PC-9 (cell line): ENCODE measurements around the gene PURA. TPM values are rescaled to one million over a fixed set of nuclear protein-coding genes. Genes with fewer than 3 reads are reported as not detected.

Experiments
- BruUV-seq: library from RNA; stranded (reverse); fragments of 400-500 nt; replicated peaks from 2 replicates; lab custom pipeline; 2021; lab: Mats Ljungman, UMichigan
- CTCF ChIA-PET: fragments of 300-600 bp; sonication (Branson Sonifier 250); formaldehyde crosslinking; loops from one replicate; lab custom pipeline; 2022; ENCODE audit warnings: antibody characterized with exemption; lab: Charles Lee
- POLR2A ChIA-PET: fragments of 300-600 bp; sonication (Branson Sonifier 250); formaldehyde crosslinking; loops from one replicate; lab custom pipeline; 2022; ENCODE audit warnings: antibody characterized with exemption; ENCODE audit not compliant: unreplicated experiment; lab: Charles Lee
- DNase-seq, 2 experiments: peaks; one replicate each; pipeline versions ENCODE4 v3.0.0 to v3.0.0-alpha.2; 2015 to 2022; ENCODE audit warnings: mixed read lengths in 1 of 2
- H2AFZ ChIP-seq: fragments of 200-600 bp; sonication (generic); 2 replicates; pipeline ENCODE4 v1.8.1; 2017; ENCODE audit warnings: antibody characterized with exemption
- H3F3A ChIP-seq: fragments of 200-600 bp; sonication (generic); 2 replicates; pipeline ENCODE4 v1.8.1; 2017; ENCODE audit warnings: antibody characterized with exemption, mild to moderate bottlenecking, low read depth; ENCODE audit not compliant: insufficient read depth
- H3K27ac ChIP-seq: fragments of 200-600 bp; sonication (generic); 2 replicates; pipeline ENCODE4 v1.6.1; 2016; ENCODE audit warnings: mixed run types
- H3K27me3 ChIP-seq: fragments of 200-600 bp; sonication (generic); 2 replicates; pipeline ENCODE4 v1.6.1; 2016; ENCODE audit warnings: low read depth, mixed run types; ENCODE audit not compliant: insufficient read depth
- H3K36me3 ChIP-seq: fragments of 200-600 bp; sonication (generic); 2 replicates; pipeline ENCODE4 v1.6.1; 2016; ENCODE audit warnings: low read depth, mixed run types
- H3K4me1 ChIP-seq: fragments of 200-600 bp; sonication (generic); replicated peaks from 2 replicates; pipeline ENCODE4 v1.6.1; 2016; ENCODE audit warnings: mixed run types; ENCODE audit not compliant: insufficient read depth
- H3K4me2 ChIP-seq: fragments of 200-600 bp; sonication (generic); 2 replicates; pipeline ENCODE4 v1.6.1; 2017; ENCODE audit warnings: mixed run types
- H3K4me3 ChIP-seq: fragments of 200-600 bp; sonication (generic); 2 replicates; pipeline ENCODE4 v1.6.1; 2016; ENCODE audit warnings: mixed run types
- H3K79me2 ChIP-seq: fragments of 200-600 bp; sonication (generic); 2 replicates; pipeline ENCODE4 v1.6.1; 2017; ENCODE audit warnings: low read depth, mixed run types
- H3K9me2 ChIP-seq: fragments of 200-600 bp; sonication (generic); 2 replicates; pipeline ENCODE4 v1.8.1; 2017; ENCODE audit warnings: mild to moderate bottlenecking; ENCODE audit not compliant: insufficient read depth
- H3K9me3 ChIP-seq: fragments of 200-600 bp; sonication (generic); 2 replicates; pipeline ENCODE4 v1.8.1; 2016; ENCODE audit warnings: low read depth; ENCODE audit not compliant: insufficient read depth
- H4K20me1 ChIP-seq: fragments of 200-600 bp; sonication (generic); 2 replicates; pipeline ENCODE4 v1.8.1; 2017; ENCODE audit not compliant: insufficient read depth
- EZH2 ChIP-seq: fragments of 200-600 bp; sonication (generic); IDR thresholded peaks from 2 replicates; pipeline ENCODE4 v1.8.0; 2017; ENCODE audit warnings: antibody characterized with exemption, low read depth
- intact Hi-C: fragments of 100-400 bp; cut with micrococcal nuclease; formaldehyde crosslinking; loops from one replicate; pipeline ENCODE4 v1.10.0; 2022; ENCODE audit not compliant: unreplicated experiment
- total RNA-seq: library from RNA; stranded (reverse); gene quantifications from 2 replicates; pipeline ENCODE4 v1.2.3, GENCODE V29; 2021
- TF ChIP-seq, protein P1 (sequence below): fragments of 200-600 bp; sonication (generic); conservative IDR thresholded peaks from 2 replicates; pipeline ENCODE4 v1.6.1; 2017; ENCODE audit warnings: mixed run types, antibody characterized with exemption, mild to moderate bottlenecking, moderate library complexity

PURA gene
- total RNA-seq, 1 experiment from 2014 or later: 13.6 TPM

DNA sequence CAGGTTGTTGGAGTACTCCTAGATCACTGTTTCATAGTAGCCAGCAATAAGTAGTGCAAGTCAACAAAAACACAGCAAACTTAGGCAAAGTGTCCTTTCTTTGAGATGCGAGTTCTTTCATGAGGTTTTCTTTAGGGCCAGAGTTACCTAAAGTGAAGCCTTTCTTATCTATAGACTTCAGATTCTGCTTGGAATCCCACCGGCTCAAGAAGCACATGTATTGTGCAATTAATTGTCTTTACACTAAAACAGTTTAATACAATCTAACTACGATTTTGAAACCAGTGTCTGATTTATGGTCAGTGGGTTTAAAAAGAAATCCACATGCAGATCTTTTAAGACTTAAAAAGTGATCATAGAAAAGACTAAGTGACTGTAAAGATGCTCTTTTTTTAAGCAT, 3.6 kb downstream of the PURA start:
- BruUV-seq: no TSS peak
- Histone ChIP-seq H3K36me3 (no peaks in the 10 kb centered on the region), H3K27ac (no peak overlapping the region), H3K4me1 (peaks cover 33% of the 10 kb centered on the region), H3K27me3 (no peaks in the 10 kb centered on the region), H3K79me2 (peaks cover 69% of the 10 kb centered on the region), H3K4me2 (0 out of 2 replicates have a peak overlapping the region, but pooled peaks have one; percentile 94), H2AFZ (no peak overlapping the region), H3K9me2 (0 out of 2 replicates have a peak, but pooled peaks cover 3% of the 10 kb centered on the region), H3F3A (peaks cover 17% of the 10 kb centered on the region), H3K9me3 (no peaks in the 10 kb centered on the region), H4K20me1 (peaks cover 29% of the 10 kb centered on the region), H3K4me3 (no peak overlapping the region)
- TF ChIP-seq, protein P1, sequence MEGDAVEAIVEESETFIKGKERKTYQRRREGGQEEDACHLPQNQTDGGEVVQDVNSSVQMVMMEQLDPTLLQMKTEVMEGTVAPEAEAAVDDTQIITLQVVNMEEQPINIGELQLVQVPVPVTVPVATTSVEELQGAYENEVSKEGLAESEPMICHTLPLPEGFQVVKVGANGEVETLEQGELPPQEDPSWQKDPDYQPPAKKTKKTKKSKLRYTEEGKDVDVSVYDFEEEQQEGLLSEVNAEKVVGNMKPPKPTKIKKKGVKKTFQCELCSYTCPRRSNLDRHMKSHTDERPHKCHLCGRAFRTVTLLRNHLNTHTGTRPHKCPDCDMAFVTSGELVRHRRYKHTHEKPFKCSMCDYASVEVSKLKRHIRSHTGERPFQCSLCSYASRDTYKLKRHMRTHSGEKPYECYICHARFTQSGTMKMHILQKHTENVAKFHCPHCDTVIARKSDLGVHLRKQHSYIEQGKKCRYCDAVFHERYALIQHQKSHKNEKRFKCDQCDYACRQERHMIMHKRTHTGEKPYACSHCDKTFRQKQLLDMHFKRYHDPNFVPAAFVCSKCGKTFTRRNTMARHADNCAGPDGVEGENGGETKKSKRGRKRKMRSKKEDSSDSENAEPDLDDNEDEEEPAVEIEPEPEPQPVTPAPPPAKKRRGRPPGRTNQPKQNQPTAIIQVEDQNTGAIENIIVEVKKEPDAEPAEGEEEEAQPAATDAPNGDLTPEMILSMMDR: no peak
- no peak for TF ChIP-seq EZH2
- DNase-seq: no peak
- ChIA-PET CTCF (interaction anchor here (0.6 to 1.2 kb wide), 2 partner anchors 9 to 28 kb away, joined by 3 to 4 read pairs; no protein-coding TSS in a partner anchor), POLR2A (no interaction called here)
- intact Hi-C loops: no loop called here

DNA sequence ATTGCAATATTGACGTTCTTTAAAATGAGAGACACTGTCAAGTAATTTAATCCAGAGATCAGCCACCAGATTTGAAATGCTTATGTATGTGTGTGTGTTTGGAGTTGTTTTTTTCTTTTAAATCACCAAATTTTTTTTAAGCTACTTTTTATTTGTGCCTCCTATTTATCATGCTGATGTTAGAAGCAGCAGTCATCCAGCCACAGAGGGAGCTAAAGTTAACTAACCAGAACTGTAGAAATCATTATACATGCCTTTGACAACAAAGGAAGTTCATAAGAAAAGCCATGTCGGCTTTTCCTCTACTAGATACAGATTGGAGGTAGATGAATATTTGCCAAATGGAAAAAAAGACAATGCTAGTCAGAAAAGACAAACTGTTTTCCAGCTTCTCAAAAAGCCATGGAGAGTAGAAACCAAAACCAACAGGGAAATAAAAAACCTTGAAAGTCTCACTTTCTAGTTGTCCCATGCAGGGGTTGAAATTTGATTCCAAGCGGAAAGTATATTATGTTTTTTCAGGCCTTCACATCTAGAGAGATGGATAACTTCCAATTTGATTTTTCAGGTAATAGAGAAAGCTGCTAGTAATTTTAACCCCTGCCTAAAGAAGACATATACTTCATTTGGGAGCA, 4.5 kb downstream of the PURA start:
- intact Hi-C loops: no loop called here
- H3K79me2 ChIP-seq: peaks cover 64% of the 10 kb centered on the region
- H3K9me3 ChIP-seq: no peaks in the 10 kb centered on the region
- peaks cover 32% of the 10 kb centered on the region for H4K20me1 ChIP-seq
- H2AFZ ChIP-seq: no peak overlapping the region
- no peak for DNase-seq
- ChIA-PET CTCF (interaction anchor here (0.6 to 1.2 kb wide), 4 partner anchors 10 to 526 kb away, joined by 3 to 13 read pairs (median 3); no protein-coding TSS in a partner anchor), POLR2A (interaction anchor here (0.6 kb wide), 1 partner anchor 13 kb away, joined by 3 read pairs; no protein-coding TSS in a partner anchor)
- no TSS peak for BruUV-seq
- no peak overlapping the region for H3K27ac ChIP-seq
- 0 out of 2 replicates have a peak overlapping the region, but pooled peaks have one; percentile 12 for H3K4me2 ChIP-seq
- H3K4me1 ChIP-seq: peaks cover 27% of the 10 kb centered on the region
- peaks cover 16% of the 10 kb centered on the region for H3F3A ChIP-seq
- H3K27me3 ChIP-seq: no peaks in the 10 kb centered on the region
- H3K36me3 ChIP-seq: no peaks in the 10 kb centered on the region
- H3K4me3 ChIP-seq: no peak overlapping the region
- no peak for TF ChIP-seq EZH2
- TF ChIP-seq, protein P1: no peak
- 0 out of 2 replicates have a peak, but pooled peaks cover 3% of the 10 kb centered on the region for H3K9me2 ChIP-seq

DNA sequence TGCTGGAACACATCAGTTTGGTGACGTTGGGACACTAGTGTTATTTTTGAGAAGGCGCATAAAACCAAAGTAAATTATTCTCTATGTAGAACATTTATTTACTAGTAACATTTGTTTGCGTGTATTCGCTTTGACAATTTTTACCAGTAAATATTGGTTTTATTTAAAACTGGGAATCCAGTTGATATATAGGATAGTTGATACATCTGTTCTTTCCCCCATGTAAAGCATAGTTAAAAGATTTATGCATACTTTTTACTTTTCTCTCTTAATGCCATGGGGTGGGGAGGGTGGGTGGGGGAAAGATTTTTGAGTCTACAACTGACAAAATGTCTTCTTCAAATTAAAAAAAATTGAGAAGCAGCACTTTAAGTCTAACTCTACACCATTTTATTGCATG, 11.7 kb downstream of the PURA start, which contains the start of gene IGIP:
TSS of gene IGIP (plus strand) at position 301 of the 400 bp plus-strand sequence. CDS start 2,540 bp downstream, outside the sequence.
- Histone ChIP-seq H3K27ac (no peak within 1 kb of the TSS), H3K36me3 (no peaks in the 10 kb centered on the region), H3K4me3 (no peak within 1 kb of the TSS), H2AFZ (no peak within 1 kb of the TSS), H3K27me3 (no peaks in the 10 kb centered on the region), H3K9me2 (0 out of 2 replicates have a peak, but pooled peaks cover 3% of the 10 kb centered on the region), H3K9me3 (no peaks in the 10 kb centered on the region), H3K79me2 (peaks cover 27% of the 10 kb centered on the region), H3K4me2 (no peak within 1 kb of the TSS), H3F3A (no peaks in the 10 kb centered on the region), H4K20me1 (peaks cover 4% of the 10 kb centered on the region; the same call in 1 of the 2 replicates), H3K4me1 (no peaks in the 10 kb centered on the region)
- ChIA-PET CTCF (no interaction called here), POLR2A (no interaction called here)
- intact Hi-C loops: no loop called here
- no peak for DNase-seq
- TF ChIP-seq, protein P1: no peak
- no peak for TF ChIP-seq EZH2
- no TSS peak for BruUV-seq
